A549 (cell line): ENCODE measurements around the gene PRADC1.

ENCODE experiments used
- EP300 ChIP-seq, 2 experiments: fragments of >200 bp; sonication (Bioruptor Twin); formaldehyde crosslinking; IDR thresholded peaks; 2 replicates in 1 of 2; 3 replicates in 1 of 2; pipeline ENCODE4 v1.6.1; 2016 to 2017
- ESRRA ChIP-seq: fragments of 150-350 bp; IDR thresholded peaks from 2 replicates; pipeline ENCODE4 v1.6.1; 2014; ENCODE audit warnings: mild to moderate bottlenecking, low read length, borderline replicate concordance
- KDM1A ChIP-seq: fragments of 200-600 bp; sonication (generic); IDR thresholded peaks from 2 replicates; pipeline ENCODE4 v1.6.1; 2016; ENCODE audit warnings: low read depth, mild to moderate bottlenecking
- POLR2A ChIP-seq: IDR thresholded peaks from 2 replicates; pipeline ENCODE4 v1.6.1; 2012; ENCODE audit warnings: mild to moderate bottlenecking, low read length
- RCOR1 ChIP-seq: fragments of 150-350 bp; IDR thresholded peaks from 2 replicates; pipeline ENCODE4 v1.6.1; 2014; ENCODE audit warnings: antibody characterized with exemption, low read length, low read depth
- REST ChIP-seq: fragments of 200-600 bp; sonication (generic); IDR thresholded peaks from 2 replicates; pipeline ENCODE4 v1.6.1; 2016; ENCODE audit warnings: antibody characterized with exemption, mild to moderate bottlenecking, moderate library complexity
- RNF2 ChIP-seq: fragments of 200-600 bp; sonication (generic); IDR thresholded peaks from 2 replicates; pipeline ENCODE4 v1.6.1; 2016; ENCODE audit warnings: low read depth, mild to moderate bottlenecking, antibody characterized with exemption, moderate library complexity, borderline replicate concordance
- USF2 ChIP-seq: fragments of 450-650 bp; IDR thresholded peaks from 2 replicates; pipeline ENCODE4 v1.6.1; 2014; ENCODE audit warnings: antibody characterized with exemption
- TF ChIP-seq, protein P1 (sequence below): fragments of >200 bp; sonication (Bioruptor Twin); formaldehyde crosslinking; IDR thresholded peaks from 3 replicates; pipeline ENCODE4 v1.5.1; 2016

- TF ChIP-seq, protein P1, sequence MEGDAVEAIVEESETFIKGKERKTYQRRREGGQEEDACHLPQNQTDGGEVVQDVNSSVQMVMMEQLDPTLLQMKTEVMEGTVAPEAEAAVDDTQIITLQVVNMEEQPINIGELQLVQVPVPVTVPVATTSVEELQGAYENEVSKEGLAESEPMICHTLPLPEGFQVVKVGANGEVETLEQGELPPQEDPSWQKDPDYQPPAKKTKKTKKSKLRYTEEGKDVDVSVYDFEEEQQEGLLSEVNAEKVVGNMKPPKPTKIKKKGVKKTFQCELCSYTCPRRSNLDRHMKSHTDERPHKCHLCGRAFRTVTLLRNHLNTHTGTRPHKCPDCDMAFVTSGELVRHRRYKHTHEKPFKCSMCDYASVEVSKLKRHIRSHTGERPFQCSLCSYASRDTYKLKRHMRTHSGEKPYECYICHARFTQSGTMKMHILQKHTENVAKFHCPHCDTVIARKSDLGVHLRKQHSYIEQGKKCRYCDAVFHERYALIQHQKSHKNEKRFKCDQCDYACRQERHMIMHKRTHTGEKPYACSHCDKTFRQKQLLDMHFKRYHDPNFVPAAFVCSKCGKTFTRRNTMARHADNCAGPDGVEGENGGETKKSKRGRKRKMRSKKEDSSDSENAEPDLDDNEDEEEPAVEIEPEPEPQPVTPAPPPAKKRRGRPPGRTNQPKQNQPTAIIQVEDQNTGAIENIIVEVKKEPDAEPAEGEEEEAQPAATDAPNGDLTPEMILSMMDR = no peak
- no peak for TF ChIP-seq REST
- no peak for TF ChIP-seq ESRRA
- no peak for TF ChIP-seq RCOR1
- no peak for TF ChIP-seq RNF2
- TF ChIP-seq EP300 (IDR thresholded peaks at IDR 0.05) = no peak
- no peak for TF ChIP-seq KDM1A
- no peak for TF ChIP-seq POLR2A
- no peak for TF ChIP-seq USF2
Measured at GRCh38 chr2:73249636-73250035, 16.6 kb upstream of the PRADC1 start.
